PC-9 (cell line): ENCODE measurements around the gene ADORA1. TPM values are rescaled to one million over a fixed set of nuclear protein-coding genes. Genes with fewer than 3 reads are reported as not detected.

ENCODE experiments used
- BruUV-seq: library from RNA; stranded (reverse); fragments of 400-500 nt; replicated peaks from 2 replicates; lab custom pipeline; 2021; lab: Mats Ljungman, UMichigan
- CTCF ChIA-PET: fragments of 300-600 bp; sonication (Branson Sonifier 250); formaldehyde crosslinking; loops from one replicate; lab custom pipeline; 2022; ENCODE audit warnings: antibody characterized with exemption; lab: Charles Lee
- POLR2A ChIA-PET: fragments of 300-600 bp; sonication (Branson Sonifier 250); formaldehyde crosslinking; loops from one replicate; lab custom pipeline; 2022; ENCODE audit warnings: antibody characterized with exemption; ENCODE audit not compliant: unreplicated experiment; lab: Charles Lee
- DNase-seq, 2 experiments: peaks; one replicate each; pipeline versions ENCODE4 v3.0.0 to v3.0.0-alpha.2; 2015 to 2022; ENCODE audit warnings: mixed read lengths in 1 of 2
- H2AFZ ChIP-seq: fragments of 200-600 bp; sonication (generic); 2 replicates; pipeline ENCODE4 v1.8.1; 2017; ENCODE audit warnings: antibody characterized with exemption
- H3F3A ChIP-seq: fragments of 200-600 bp; sonication (generic); 2 replicates; pipeline ENCODE4 v1.8.1; 2017; ENCODE audit warnings: antibody characterized with exemption, mild to moderate bottlenecking, low read depth; ENCODE audit not compliant: insufficient read depth
- H3K27ac ChIP-seq: fragments of 200-600 bp; sonication (generic); 2 replicates; pipeline ENCODE4 v1.6.1; 2016; ENCODE audit warnings: mixed run types
- H3K27me3 ChIP-seq: fragments of 200-600 bp; sonication (generic); 2 replicates; pipeline ENCODE4 v1.6.1; 2016; ENCODE audit warnings: low read depth, mixed run types; ENCODE audit not compliant: insufficient read depth
- H3K36me3 ChIP-seq: fragments of 200-600 bp; sonication (generic); 2 replicates; pipeline ENCODE4 v1.6.1; 2016; ENCODE audit warnings: low read depth, mixed run types
- H3K4me1 ChIP-seq: fragments of 200-600 bp; sonication (generic); replicated peaks from 2 replicates; pipeline ENCODE4 v1.6.1; 2016; ENCODE audit warnings: mixed run types; ENCODE audit not compliant: insufficient read depth
- H3K4me2 ChIP-seq: fragments of 200-600 bp; sonication (generic); 2 replicates; pipeline ENCODE4 v1.6.1; 2017; ENCODE audit warnings: mixed run types
- H3K4me3 ChIP-seq: fragments of 200-600 bp; sonication (generic); 2 replicates; pipeline ENCODE4 v1.6.1; 2016; ENCODE audit warnings: mixed run types
- H3K79me2 ChIP-seq: fragments of 200-600 bp; sonication (generic); 2 replicates; pipeline ENCODE4 v1.6.1; 2017; ENCODE audit warnings: low read depth, mixed run types
- H3K9me2 ChIP-seq: fragments of 200-600 bp; sonication (generic); 2 replicates; pipeline ENCODE4 v1.8.1; 2017; ENCODE audit warnings: mild to moderate bottlenecking; ENCODE audit not compliant: insufficient read depth
- H3K9me3 ChIP-seq: fragments of 200-600 bp; sonication (generic); 2 replicates; pipeline ENCODE4 v1.8.1; 2016; ENCODE audit warnings: low read depth; ENCODE audit not compliant: insufficient read depth
- H4K20me1 ChIP-seq: fragments of 200-600 bp; sonication (generic); 2 replicates; pipeline ENCODE4 v1.8.1; 2017; ENCODE audit not compliant: insufficient read depth
- EZH2 ChIP-seq: fragments of 200-600 bp; sonication (generic); IDR thresholded peaks from 2 replicates; pipeline ENCODE4 v1.8.0; 2017; ENCODE audit warnings: antibody characterized with exemption, low read depth
- intact Hi-C: fragments of 100-400 bp; cut with micrococcal nuclease; formaldehyde crosslinking; loops from one replicate; pipeline ENCODE4 v1.10.0; 2022; ENCODE audit not compliant: unreplicated experiment
- total RNA-seq: library from RNA; stranded (reverse); gene quantifications from 2 replicates; pipeline ENCODE4 v1.2.3, GENCODE V29; 2021
- TF ChIP-seq, protein P1 (sequence below): fragments of 200-600 bp; sonication (generic); conservative IDR thresholded peaks from 2 replicates; pipeline ENCODE4 v1.6.1; 2017; ENCODE audit warnings: mixed run types, antibody characterized with exemption, mild to moderate bottlenecking, moderate library complexity

Gene ADORA1
- total RNA-seq, 1 experiment from 2014 or later, result 8.3 TPM

DNA sequence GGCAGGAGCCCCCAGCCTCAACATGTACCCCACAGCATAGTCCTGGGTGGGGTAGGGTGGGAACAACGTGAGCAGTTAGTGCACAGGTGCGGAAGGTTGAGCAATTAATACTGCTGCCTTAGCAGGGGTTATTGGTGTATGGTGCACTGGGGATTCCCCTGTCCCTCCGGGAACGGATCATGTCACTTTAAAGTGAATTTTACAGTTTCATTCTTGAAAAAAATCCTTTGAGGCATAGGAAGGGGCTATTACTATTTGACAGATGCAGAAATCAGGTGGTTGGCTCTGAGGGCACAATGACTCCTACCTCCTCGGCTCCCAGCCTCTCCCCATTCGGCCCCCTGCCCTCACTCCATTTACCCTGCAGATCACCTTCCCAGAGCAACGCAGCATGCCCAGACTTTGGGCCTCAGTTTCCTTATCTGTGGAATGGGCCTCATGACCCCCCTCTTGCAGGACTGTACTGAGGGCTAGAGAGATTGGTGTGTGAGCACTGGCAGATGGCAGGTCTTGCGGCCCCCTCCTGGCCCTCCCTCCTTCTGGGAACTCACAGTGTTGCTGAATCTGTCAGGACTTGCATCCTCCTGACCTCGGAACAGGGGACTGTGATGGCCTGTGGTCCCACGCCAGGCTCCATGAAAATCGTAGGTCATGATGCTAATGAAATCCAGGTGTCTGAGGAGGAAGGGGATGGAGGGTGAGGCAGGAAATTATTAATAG lies 53.2 kb downstream of the ADORA1 start:
- Histone ChIP-seq H3K9me3 (no peaks in the 10 kb centered on the region), H3K27me3 (no peaks in the 10 kb centered on the region), H4K20me1 (no peaks in the 10 kb centered on the region), H3K4me2 (no peak overlapping the region), H3K79me2 (no peaks in the 10 kb centered on the region), H2AFZ (no peak overlapping the region), H3K27ac (no peak overlapping the region), H3F3A (peaks cover 10% of the 10 kb centered on the region; the same call in 1 of the 2 replicates), H3K36me3 (no peaks in the 10 kb centered on the region), H3K9me2 (no peaks in the 10 kb centered on the region), H3K4me1 (peaks cover 25% of the 10 kb centered on the region), H3K4me3 (no peak overlapping the region)
- CTCF ChIA-PET, result interaction anchor here (0.6 kb wide), 1 partner anchor 90 kb away, joined by 3 read pairs; no protein-coding TSS in a partner anchor
- intact Hi-C loops, result no loop called here
- BruUV-seq, result no TSS peak
- no peak for DNase-seq
- POLR2A ChIA-PET, result no interaction called here
- TF ChIP-seq, protein P1, sequence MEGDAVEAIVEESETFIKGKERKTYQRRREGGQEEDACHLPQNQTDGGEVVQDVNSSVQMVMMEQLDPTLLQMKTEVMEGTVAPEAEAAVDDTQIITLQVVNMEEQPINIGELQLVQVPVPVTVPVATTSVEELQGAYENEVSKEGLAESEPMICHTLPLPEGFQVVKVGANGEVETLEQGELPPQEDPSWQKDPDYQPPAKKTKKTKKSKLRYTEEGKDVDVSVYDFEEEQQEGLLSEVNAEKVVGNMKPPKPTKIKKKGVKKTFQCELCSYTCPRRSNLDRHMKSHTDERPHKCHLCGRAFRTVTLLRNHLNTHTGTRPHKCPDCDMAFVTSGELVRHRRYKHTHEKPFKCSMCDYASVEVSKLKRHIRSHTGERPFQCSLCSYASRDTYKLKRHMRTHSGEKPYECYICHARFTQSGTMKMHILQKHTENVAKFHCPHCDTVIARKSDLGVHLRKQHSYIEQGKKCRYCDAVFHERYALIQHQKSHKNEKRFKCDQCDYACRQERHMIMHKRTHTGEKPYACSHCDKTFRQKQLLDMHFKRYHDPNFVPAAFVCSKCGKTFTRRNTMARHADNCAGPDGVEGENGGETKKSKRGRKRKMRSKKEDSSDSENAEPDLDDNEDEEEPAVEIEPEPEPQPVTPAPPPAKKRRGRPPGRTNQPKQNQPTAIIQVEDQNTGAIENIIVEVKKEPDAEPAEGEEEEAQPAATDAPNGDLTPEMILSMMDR, result no peak
- no peak for TF ChIP-seq EZH2

DNA sequence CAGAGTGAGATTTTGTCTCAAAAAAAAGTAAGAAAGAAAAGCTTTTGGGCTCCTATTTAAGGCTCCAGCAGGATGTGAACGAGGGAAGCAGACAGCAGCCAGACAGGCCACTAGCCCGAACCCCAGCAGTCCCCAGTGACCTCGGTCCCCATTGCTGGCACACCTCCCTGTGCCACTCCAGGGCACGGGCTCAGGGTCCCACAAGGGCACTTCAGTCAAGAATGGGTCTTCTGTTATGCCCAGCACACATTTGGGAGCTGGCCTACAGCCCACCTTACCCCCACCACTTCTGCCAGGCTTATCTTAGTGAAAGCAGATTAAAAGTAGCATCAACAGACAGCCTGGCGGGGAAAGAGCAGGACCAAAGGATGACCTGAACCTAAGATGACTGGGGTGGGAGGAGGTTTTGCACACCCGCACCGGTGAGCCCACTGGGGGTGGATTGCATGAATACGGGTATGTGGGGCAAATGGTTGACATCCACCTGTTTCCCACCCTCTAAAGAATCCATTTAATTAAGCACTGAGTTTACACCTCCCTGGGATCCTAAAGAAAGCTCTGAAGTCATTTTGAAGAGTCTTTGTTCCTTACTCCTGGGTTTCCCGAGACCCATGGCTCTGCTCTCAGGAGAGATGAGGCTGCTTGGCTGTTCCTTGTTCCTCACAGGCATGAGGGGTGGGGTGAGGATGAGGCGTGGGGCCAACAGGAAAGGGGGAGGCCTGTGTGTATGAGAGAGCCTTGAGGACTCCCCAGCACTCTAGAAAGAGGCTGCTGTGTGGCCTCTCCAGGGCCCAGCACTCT lies 54.3 kb downstream of the ADORA1 start:
- H3K9me3 ChIP-seq, result no peaks in the 10 kb centered on the region
- intact Hi-C loops, result no loop called here
- no peaks in the 10 kb centered on the region for H3K27me3 ChIP-seq
- H3K79me2 ChIP-seq, result no peaks in the 10 kb centered on the region
- H3K36me3 ChIP-seq, result no peaks in the 10 kb centered on the region
- no TSS peak for BruUV-seq
- no peak overlapping the region for H2AFZ ChIP-seq
- H3K9me2 ChIP-seq, result no peaks in the 10 kb centered on the region
- no peak for DNase-seq
- no peak overlapping the region for H3K4me3 ChIP-seq
- TF ChIP-seq, protein P1, result no peak
- TF ChIP-seq EZH2, result no peak
- POLR2A ChIA-PET, result no interaction called here
- H3K27ac ChIP-seq, result no peak overlapping the region
- H3K4me2 ChIP-seq, result no peak overlapping the region
- no peaks in the 10 kb centered on the region for H4K20me1 ChIP-seq
- peaks cover 10% of the 10 kb centered on the region; the same call in 1 of the 2 replicates for H3F3A ChIP-seq
- CTCF ChIA-PET, result no interaction called here
- H3K4me1 ChIP-seq, result peaks cover 17% of the 10 kb centered on the region

- ChIA-PET POLR2A (no interaction called here), CTCF (no interaction called here)
- Histone ChIP-seq H3K9me2 (no peaks in the 10 kb centered on the region), H3K4me3 (no peak overlapping the region), H3K27me3 (no peaks in the 10 kb centered on the region), H3K79me2 (no peaks in the 10 kb centered on the region), H3F3A (peaks cover 9% of the 10 kb centered on the region; the same call in 1 of the 2 replicates), H4K20me1 (no peaks in the 10 kb centered on the region), H3K36me3 (no peaks in the 10 kb centered on the region), H3K9me3 (no peaks in the 10 kb centered on the region), H3K27ac (no peak overlapping the region), H2AFZ (no peak overlapping the region), H3K4me2 (no peak overlapping the region), H3K4me1 (peaks cover 10% of the 10 kb centered on the region)
- no TSS peak for BruUV-seq
- TF ChIP-seq, protein P1, result no peak
- TF ChIP-seq EZH2, result no peak
- intact Hi-C loops, result no loop called here
- no peak for DNase-seq
Measured at GRCh38 chr1:203182387-203182953, 54.9 kb downstream of the ADORA1 start.
